Sigmoid colon (tissue), 7 donors: ENCODE results near the gene ZER1. TPM values are rescaled to one million over a fixed set of nuclear protein-coding genes. Genes with fewer than 3 reads are reported as not detected.

Source experiments
- DNase-seq: peaks from one replicate; pipeline ENCODE4 v3.0.0-alpha.2; 2019
- H3K27ac ChIP-seq, 4 donors: fragments of 200-600 bp; sonication (generic); one replicate each; pipeline ENCODE4 v1.5.1; 2016 to 2019; ENCODE audit warnings: mild to moderate bottlenecking in 1 of 4
- H3K27me3 ChIP-seq, 3 donors: fragments of 200-600 bp; sonication (generic); one replicate each; pipeline ENCODE4 v1.5.1; 2019; ENCODE audit warnings: mild to moderate bottlenecking in 1 of 3
- H3K36me3 ChIP-seq, 4 donors: fragments of 200-600 bp; sonication (generic); one replicate each; pipeline ENCODE4 v1.5.1; 2016 to 2019
- H3K4me1 ChIP-seq, 4 donors: fragments of 200-600 bp; sonication (generic); one replicate each; pipeline ENCODE4 v1.5.1; 2017 to 2019
- H3K4me3 ChIP-seq, 4 donors: fragments of 200-600 bp; sonication (generic); one replicate each; pipeline ENCODE4 v1.5.1; 2017 to 2019; ENCODE audit warnings: mild to moderate bottlenecking in 2 of 4, moderate library complexity in 1 of 4
- H3K9me3 ChIP-seq, 4 donors: fragments of 200-600 bp in 3 of 4; sonication (generic) in 3 of 4; one replicate each; pipeline versions ENCODE4 v1.5.1 to v1.6.1; 2013 to 2019
- CTCF ChIP-seq, 4 experiments: fragments of 450-650 bp in 3 of 4; fragments of 200-600 bp in 1 of 4; IDR thresholded peaks; one replicate each; pipeline ENCODE4 v1.5.1; 2016 to 2019; ENCODE audit warnings: antibody characterized with exemption in 4 of 4, mild to moderate bottlenecking in 3 of 4, moderate library complexity in 2 of 4
- EP300 ChIP-seq, 4 donors: sonication (generic); formaldehyde crosslinking; IDR thresholded peaks; one replicate each; pipeline ENCODE4 v1.6.1; 2017; ENCODE audit warnings: antibody characterized with exemption in 4 of 4
- POLR2A ChIP-seq, 2 donors: fragments of 450-650 bp; IDR thresholded peaks; one replicate each; pipeline ENCODE4 v1.6.1; 2016; ENCODE audit warnings: antibody characterized with exemption in 2 of 2, mild to moderate bottlenecking in 2 of 2, moderate library complexity in 2 of 2
- POLR2AphosphoS5 ChIP-seq, 4 donors: sonication (generic); formaldehyde crosslinking; IDR thresholded peaks; one replicate each; pipeline ENCODE4 v1.6.1; 2017; ENCODE audit warnings: antibody characterized with exemption in 4 of 4
- WGBS, 2 donors: extraction: QIAGEN DNeasy Blood & Tissue Kit; methylation state at CpG; one replicate each; pipeline ENCODE4 v1.1.7; 2013; 5-methylcytosine and 5-hydroxymethylcytosine counted together
- intact Hi-C: fragments of 100-400 bp; cut with DNase I; formaldehyde crosslinking; loops from one replicate; pipeline ENCODE4 v1.15.1; 2023
- polyA plus RNA-seq, 3 donors: library from polyadenylated mRNA; stranded (reverse); fragments of 200-250 nt; gene quantifications; one replicate each; pipeline ENCODE4 v1.2.3, GENCODE V29; 2013
- total RNA-seq, 4 donors: library from RNA; depleted of rRNA; stranded (reverse); fragments of >200 nt; gene quantifications; one replicate each; pipeline ENCODE4 v1.1.0, GENCODE V29; 2016
- donor health status: healthy with polysubstance abuse.
- donor health status: Bipolar disorder and iron deficiency.
- donor health status: healthy.

The ZER1 gene
- total RNA-seq (10 to 100 TPM; 41.6 to 65.4 (median 51.9) TPM), polyA plus RNA-seq (10 to 100 TPM; 30.0 to 37.9 (median 34.8) TPM)

GRCh38 chr9:128771745-128772519 is at the start of gene ZER1:
Gene ZER1 (minus strand): TSS chr9:128771927. CDS start chr9:128755565, 16,362 bp downstream.
- Histone ChIP-seq H3K27me3 (no peaks in the 10 kb centered on the region), H3K4me1 (peaks cover 0 to 31% (median 19%) of the 10 kb centered on the region in 4 donors), H3K4me3 (peak within 1 kb of the TSS; percentile 95 to 99 (median 98)), H3K36me3 (peaks cover 0 to 7% (median 0%) of the 10 kb centered on the region in 4 donors), H3K9me3 (no peaks in the 10 kb centered on the region), H3K27ac (peak within 1 kb of the TSS; percentile 83 to 96 (median 91))
- 1% methylated on average over 72 of the region's 72 CpGs for WGBS, 2 donors
- peak; percentile 96 for DNase-seq
- intact Hi-C loops, result loop anchor here (1.0 to 2.0 kb wide), 2 partner anchors 15 to 47 kb away; partner anchors contain the start of genes TBC1D13 and ZDHHC12
- TF ChIP-seq EP300 (IDR thresholded peaks at IDR 0.05) (peak in 2 of 4 donors; percentile 16 to 23), POLR2A (IDR thresholded peaks at IDR 0.05) (peak; percentile 57 to 80), CTCF (IDR thresholded peaks at IDR 0.05) (no peak), POLR2AphosphoS5 (IDR thresholded peaks at IDR 0.05) (peak; percentile 76 to 92 (median 89))

DNA sequence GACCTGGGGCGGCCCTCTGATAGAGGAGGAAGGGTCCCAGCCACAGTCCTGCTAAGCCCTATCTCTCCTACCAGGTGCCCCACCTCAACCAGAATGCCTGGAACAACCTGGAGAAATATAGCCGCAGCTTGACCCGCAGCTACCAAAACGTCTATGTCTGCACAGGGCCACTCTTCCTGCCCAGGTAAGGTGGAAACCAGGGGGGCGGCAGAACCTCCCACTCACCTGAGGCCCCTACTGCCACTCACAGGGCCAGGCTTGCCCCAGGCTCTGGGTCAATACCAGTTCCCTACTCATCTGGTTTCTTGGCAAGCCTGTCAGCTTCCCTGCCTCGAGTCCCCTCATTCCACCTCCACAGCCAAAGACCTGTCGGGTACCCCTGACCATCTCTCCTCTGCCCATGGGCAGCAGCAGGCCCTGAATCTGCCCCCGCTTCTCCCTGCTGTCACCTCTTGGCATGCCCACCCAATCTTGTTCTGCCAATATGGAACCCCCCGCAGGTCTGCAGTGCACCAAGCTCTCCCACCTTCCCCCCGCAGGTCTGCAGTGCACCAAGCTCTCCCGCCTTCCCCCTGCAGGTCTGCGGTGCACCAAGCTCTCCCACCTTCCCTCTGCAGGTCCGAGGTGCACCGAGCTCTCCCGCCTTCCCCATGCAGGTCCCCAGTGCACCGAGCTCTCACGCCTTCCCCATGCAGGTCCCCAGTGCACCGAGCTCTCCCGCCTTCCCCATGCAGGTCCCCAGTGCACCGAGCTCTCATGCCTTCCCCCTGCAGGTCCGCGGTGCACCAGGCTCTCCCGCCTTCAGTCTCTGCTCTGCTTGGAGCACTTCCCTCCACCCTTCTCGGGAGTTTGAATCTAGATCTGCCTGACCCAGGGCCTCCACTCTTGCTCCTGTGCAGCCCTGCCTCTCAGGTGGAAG is 49.2 kb upstream of the ZER1 start:
- WGBS, 2 donors, result 90 to 92% methylated on average over 24 of the region's 24 CpGs
- no peak for DNase-seq
- intact Hi-C loops, result no loop called here
- H3K9me3 ChIP-seq, result no peaks in the 10 kb centered on the region
- TF ChIP-seq EP300 (IDR thresholded peaks at IDR 0.05), result no peak
- TF ChIP-seq POLR2AphosphoS5 (IDR thresholded peaks at IDR 0.05), result no peak
- TF ChIP-seq POLR2A (IDR thresholded peaks at IDR 0.05), result no peak
- no peak for TF ChIP-seq CTCF (IDR thresholded peaks at IDR 0.05)
- H3K4me3 ChIP-seq, result no peak overlapping the region
- H3K27ac ChIP-seq, result no peak overlapping the region
- peaks cover 0 to 20% (median 18%) of the 10 kb centered on the region in 4 donors for H3K4me1 ChIP-seq
- H3K27me3 ChIP-seq, result no peaks in the 10 kb centered on the region
- peaks cover 0 to 45% (median 17%) of the 10 kb centered on the region in 4 donors for H3K36me3 ChIP-seq

DNA sequence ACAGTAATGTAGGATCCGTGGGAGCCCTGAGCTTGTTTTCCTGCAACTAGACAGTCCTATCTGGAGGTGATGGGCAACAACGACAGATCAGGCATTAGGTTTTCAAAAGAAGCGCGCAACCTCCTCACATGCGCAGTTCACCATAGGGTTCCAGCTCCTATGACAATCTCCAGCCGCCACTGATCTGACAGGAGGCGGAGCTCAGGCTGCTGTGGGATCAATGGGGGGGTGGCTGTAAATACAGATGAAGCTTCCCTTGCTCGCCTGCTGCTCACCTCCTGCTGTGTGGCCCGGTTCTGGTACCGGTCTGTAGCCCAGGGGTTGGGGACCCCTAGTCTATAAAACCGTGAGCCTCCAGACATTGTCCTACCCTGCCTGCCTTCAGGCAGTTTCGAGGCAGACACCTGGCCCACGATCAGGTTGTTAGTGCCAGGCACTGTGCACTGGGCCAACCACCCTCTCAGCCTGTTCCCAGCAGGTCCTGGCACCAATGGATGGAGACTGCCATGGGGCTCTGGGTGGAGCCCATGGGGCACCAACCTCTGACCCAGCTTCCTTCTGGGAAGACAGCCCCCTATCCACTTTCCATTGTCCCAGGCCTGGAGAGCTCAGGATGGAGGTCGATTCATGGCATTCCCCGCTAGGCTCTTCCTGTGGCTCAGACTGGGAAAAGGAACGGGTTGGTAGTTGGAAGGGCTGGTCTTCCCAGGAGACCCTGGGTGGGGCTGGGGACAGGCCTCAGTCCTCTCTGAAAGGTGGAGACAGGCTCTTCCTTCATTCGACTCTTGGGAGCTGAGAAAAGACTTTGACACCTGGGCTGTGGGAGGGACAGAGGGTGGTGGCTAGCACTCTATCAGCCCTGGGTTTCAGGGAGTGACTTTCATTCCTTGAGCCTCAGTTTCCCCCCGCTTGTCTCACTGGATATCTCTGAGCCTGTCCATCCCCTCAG is 48.3 kb upstream of the ZER1 start:
- H3K4me3 ChIP-seq, result peak overlapping the region in 3 of 4 donors; percentile 57 to 72 (median 60)
- H3K27ac ChIP-seq, result peak overlapping the region; percentile 84 to 87 (median 86)
- TF ChIP-seq POLR2A (IDR thresholded peaks at IDR 0.05) (no peak), CTCF (IDR thresholded peaks at IDR 0.05) (no peak), POLR2AphosphoS5 (IDR thresholded peaks at IDR 0.05) (peak; percentile 76 to 92 (median 86)), EP300 (IDR thresholded peaks at IDR 0.05) (no peak)
- no peaks in the 10 kb centered on the region for H3K9me3 ChIP-seq
- peaks cover 0 to 36% (median 14%) of the 10 kb centered on the region in 4 donors for H3K36me3 ChIP-seq
- DNase-seq, result peak; percentile 91
- H3K4me1 ChIP-seq, result peaks cover 0 to 20% (median 18%) of the 10 kb centered on the region in 4 donors
- intact Hi-C loops, result loop anchor here (5.0 kb wide), 1 partner anchor 268 kb away; the partner anchor contains the start of gene SPTAN1
- H3K27me3 ChIP-seq, result no peaks in the 10 kb centered on the region
- WGBS, 2 donors, result 73 to 79% methylated on average over 18 of the region's 18 CpGs
